Activated CD4-positive, CD25-positive, alpha-beta regulatory T cell treated with anti-CD3 and anti-CD28 coated beads, Interleukin-2, amount 50 U/mL, for 16 hours (primary cell): ENCODE results near the gene HIVEP3.
"Not testable (repeated sequence)": the region's sequence is repeated elsewhere in the genome, so short reads cannot be mapped to it uniquely, and the experiment has no call there.

Experiments used
- DNase-seq: peaks from one replicate; pipeline ENCODE4 v3.0.0-alpha.2; 2020; ENCODE audit warnings: low read depth, low spot score

HIVEP3 gene

GRCh38 chr1:41562328-41562727 lies 356.4 kb downstream of the HIVEP3 start:
- no peak for DNase-seq

GRCh38 chr1:41560931-41561330 lies 357.8 kb downstream of the HIVEP3 start:
- no peak for DNase-seq

GRCh38 chr1:41560496-41560895 lies 358.2 kb downstream of the HIVEP3 start:
- no peak for DNase-seq

GRCh38 chr1:41559331-41559730 lies 359.4 kb downstream of the HIVEP3 start:
- DNase-seq, result no peak

- DNase-seq, result no peak
Measured at GRCh38 chr1:41558761-41559171, 360.0 kb downstream of the HIVEP3 start.

GRCh38 chr1:41557751-41558455 lies 360.8 kb downstream of the HIVEP3 start:
- no peak for DNase-seq

GRCh38 chr1:41554746-41555145 lies 364.0 kb downstream of the HIVEP3 start:
- not testable (repeated sequence) for DNase-seq

- no peak for DNase-seq
Measured at GRCh38 chr1:41547781-41548560, 370.8 kb downstream of the HIVEP3 start.

GRCh38 chr1:41547336-41547735 lies 371.4 kb downstream of the HIVEP3 start:
- DNase-seq, result no peak

- DNase-seq, result no peak
Measured at GRCh38 chr1:41546833-41547135, 371.9 kb downstream of the HIVEP3 start.

- no peak for DNase-seq
Measured at GRCh38 chr1:41545996-41546832, 372.5 kb downstream of the HIVEP3 start.

- DNase-seq, result no peak
Measured at GRCh38 chr1:41542196-41542930, 376.4 kb downstream of the HIVEP3 start.

- no peak for DNase-seq
Measured at GRCh38 chr1:41541592-41541952, 377.1 kb downstream of the HIVEP3 start.

- DNase-seq, result no peak
Measured at GRCh38 chr1:41540886-41541591, 377.7 kb downstream of the HIVEP3 start.

- no peak for DNase-seq
Measured at GRCh38 chr1:41539999-41540398, 378.7 kb downstream of the HIVEP3 start.

- DNase-seq, result no peak
Measured at GRCh38 chr1:41539418-41539805, 379.3 kb downstream of the HIVEP3 start.

- DNase-seq, result no peak
Measured at GRCh38 chr1:41538741-41539417, 379.8 kb downstream of the HIVEP3 start.

GRCh38 chr1:41537788-41538351 lies 380.9 kb downstream of the HIVEP3 start:
- no peak for DNase-seq

- DNase-seq, result no peak
Measured at GRCh38 chr1:41537251-41537650, 381.5 kb downstream of the HIVEP3 start.

GRCh38 chr1:41536361-41536802 lies 382.3 kb downstream of the HIVEP3 start:
- no peak for DNase-seq
